ENCODE measurements around the gene AKAP17A.

GRCh38 chrX:1558761-1559468 lies 32.5 kb upstream of the AKAP17A start:
- TF ChIP-seq CTCF (IDR thresholded peaks at IDR 0.05; ENCODE audit: insufficient read depth, low read length) (no peak), POLR2AphosphoS5 (IDR thresholded peaks at IDR 0.05; ENCODE audit: low read depth) (no peak), SPI1 (IDR thresholded peaks at IDR 0.05; ENCODE audit: borderline replicate concordance, low read depth) (no peak), REST (IDR thresholded peaks at IDR 0.05; ENCODE audit: insufficient replicate concordance, low read depth) (no peak), GABPA (IDR thresholded peaks at IDR 0.05; ENCODE audit: low read depth) (no peak)

Data from HL-60 (cell line).